ENCODE data around the gene SPATA12.

DNA sequence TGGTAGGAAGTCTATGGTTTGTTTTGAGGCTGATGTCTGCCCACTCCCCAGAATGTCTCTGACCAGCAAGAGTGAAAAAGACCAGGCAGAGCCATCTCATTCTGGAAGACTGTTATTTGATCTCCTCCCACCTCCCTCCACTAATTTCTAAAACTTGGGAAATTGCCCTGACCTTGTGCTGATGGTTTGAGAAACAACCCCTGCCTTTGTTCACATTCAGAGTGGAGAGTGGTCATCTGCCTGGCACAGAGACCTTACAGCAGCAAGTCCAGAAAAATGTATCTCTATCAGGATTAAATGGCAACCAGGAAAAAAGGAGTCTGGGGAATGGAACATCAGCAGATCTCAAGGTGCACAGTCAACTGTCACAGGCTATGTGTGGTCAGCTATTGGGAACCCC, 25.7 kb downstream of the SPATA12 start:
- TF ChIP-seq, protein P1, sequence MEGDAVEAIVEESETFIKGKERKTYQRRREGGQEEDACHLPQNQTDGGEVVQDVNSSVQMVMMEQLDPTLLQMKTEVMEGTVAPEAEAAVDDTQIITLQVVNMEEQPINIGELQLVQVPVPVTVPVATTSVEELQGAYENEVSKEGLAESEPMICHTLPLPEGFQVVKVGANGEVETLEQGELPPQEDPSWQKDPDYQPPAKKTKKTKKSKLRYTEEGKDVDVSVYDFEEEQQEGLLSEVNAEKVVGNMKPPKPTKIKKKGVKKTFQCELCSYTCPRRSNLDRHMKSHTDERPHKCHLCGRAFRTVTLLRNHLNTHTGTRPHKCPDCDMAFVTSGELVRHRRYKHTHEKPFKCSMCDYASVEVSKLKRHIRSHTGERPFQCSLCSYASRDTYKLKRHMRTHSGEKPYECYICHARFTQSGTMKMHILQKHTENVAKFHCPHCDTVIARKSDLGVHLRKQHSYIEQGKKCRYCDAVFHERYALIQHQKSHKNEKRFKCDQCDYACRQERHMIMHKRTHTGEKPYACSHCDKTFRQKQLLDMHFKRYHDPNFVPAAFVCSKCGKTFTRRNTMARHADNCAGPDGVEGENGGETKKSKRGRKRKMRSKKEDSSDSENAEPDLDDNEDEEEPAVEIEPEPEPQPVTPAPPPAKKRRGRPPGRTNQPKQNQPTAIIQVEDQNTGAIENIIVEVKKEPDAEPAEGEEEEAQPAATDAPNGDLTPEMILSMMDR (IDR thresholded peaks at IDR 0.05): no peak
- TF ChIP-seq EP300 (IDR thresholded peaks at IDR 0.05; ENCODE audit: low read depth): no peak
